Measurements from ENCODE around the gene OTOGL.
"Not testable (repeated sequence)": the region's sequence is repeated elsewhere in the genome, so short reads cannot be mapped to it uniquely, and the experiment has no call there.

The OTOGL gene

DNA sequence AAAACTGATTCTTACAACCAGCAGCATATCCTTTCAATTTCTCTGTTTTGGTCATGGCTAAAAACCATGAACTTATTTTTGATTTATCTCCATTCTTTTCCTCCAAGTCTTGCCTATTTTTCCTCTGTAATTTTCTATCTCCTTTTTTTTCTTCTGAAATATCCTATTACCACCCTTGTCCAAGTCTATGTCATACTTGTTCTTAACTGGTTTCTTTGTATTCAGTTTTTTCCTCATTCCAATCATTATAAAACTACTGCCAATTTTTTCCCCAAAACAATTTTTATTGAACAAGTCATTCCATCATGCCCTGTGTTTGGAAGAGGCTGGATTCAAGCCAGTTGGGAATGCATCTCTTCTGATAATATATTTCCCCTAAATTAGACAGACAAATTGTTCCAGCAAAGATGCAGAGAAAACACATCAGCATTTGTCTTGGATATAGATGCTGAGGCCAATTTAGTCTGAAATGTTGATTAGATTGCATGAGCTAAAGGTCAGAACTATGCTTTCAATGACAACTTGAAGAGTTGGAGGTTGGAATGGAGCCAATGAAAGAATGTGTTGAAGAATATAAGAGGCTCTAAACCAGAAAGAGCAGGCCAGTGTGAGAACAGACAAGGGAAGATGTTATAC lies 30.7 kb downstream of the OTOGL start:
- in situ Hi-C loops (cut with MboI; ENCODE audit: low sequenced_read_pairs) = no loop called here

DNA sequence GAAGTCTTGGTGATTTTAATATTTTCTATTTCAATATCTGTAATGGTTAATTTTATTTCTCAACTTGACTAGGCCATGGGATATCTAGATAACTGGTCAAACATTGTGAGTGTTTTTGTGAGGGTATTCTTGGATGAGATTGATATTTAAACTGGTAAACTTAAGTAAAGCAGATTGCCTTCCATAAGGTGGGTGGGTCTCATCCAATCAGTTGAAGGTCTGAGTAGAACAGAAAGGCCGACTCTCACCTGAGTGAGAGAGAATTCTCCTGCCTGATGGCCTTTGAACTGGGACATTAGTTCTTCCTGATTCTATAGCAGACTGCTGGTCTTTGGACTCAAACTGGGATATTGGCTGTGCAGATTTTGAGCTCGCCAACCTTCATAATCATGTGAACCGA lies 36.3 kb downstream of the OTOGL start:
- in situ Hi-C loops (cut with MboI; ENCODE audit: low sequenced_read_pairs) = no loop called here

DNA sequence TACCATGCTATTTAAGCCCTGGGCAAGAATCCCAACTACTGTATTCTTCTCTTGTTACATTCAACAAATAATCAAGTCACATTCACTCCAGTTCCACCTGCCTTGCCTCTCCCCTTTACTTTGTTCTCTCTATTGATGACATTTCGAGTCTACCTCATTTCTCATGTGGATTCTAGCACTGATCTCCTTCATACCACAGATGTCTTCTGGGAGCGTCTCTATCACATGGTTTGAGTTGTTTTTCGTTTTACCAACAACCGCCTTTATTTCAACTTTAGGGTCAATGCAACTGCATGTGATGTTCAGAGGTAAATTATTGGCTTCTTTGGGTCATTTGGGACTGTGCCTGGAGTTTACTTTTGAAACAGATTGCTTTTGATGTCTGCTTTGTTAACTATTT lies 40.7 kb downstream of the OTOGL start:
- in situ Hi-C loops (cut with MboI; ENCODE audit: low sequenced_read_pairs) = no loop called here

DNA sequence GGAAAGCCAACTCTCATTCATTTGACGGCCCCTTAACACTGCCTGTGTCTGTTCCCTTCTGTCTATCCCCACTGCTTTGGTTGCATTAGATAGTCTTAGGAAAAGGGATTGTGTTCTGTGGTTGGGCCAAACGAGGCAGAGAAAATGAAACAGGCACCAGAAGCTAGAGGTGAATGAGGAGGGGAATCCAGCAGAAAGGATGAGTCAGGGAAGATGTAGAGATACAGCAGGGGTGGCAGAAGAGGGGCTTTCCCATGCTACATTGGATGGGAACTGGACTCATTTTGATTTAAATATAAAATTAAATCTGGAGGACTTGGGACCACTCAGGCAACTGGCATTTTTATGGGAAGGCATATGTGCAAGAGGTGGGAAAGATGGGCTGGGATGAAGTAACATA lies 43.3 kb downstream of the OTOGL start:
- in situ Hi-C loops (cut with MboI; ENCODE audit: low sequenced_read_pairs) = no loop called here

DNA sequence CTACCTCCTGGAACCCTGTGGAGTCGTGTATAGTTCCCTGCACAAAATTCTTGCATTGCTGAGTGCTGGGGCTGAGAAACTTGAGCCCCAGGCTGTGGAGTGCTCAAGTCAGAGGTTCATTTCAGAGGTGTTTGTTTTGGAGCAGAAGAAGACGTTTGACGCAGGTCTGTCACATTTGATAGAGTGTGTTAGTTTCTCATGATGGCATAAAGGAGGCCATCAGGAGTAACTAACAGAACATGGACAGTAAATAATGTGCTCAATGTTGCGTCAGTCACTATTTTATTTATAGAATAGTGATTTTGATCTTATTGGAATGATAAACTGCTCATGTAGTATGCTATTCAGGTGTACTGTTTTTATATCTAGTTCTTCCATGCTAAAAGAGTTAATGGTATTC lies 44.2 kb downstream of the OTOGL start:
- in situ Hi-C loops (cut with MboI; ENCODE audit: low sequenced_read_pairs) = no loop called here

DNA sequence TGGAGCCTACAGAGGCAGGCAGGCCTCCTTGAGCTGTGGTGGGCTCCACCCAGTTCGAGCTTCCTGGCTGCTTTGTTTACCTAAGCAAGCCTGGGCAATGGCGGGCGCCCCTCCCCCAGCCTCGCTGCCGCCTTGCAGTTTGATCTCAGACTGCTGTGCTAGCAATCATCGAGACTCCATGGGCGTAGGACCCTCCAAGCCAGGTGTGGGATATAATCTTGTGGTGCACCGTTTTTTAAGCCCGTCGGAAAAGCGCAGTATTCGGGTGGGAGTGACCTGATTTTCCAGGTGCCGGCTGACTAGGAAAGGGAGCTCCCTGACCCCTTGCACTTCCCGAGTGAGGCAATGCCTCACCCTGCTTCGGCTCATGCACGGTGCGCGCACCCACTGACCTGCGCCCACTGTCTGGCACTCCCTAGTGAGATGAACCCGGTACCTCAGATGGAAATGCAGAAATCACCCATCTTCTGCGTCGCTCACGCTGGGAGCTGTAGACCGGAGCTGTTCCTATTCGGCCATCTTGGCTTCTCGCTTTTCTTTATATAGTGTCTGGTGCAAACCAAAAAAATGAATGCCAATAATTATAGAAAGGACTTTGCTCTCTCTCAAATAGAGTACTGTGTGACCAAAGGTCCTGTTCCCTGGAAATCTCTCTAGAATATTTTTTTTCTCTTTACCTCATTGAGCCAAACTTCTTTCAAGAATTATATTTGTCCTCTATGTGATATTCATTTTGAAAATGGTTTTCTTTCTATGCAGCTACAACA lies 50.4 kb downstream of the OTOGL start:
- in situ Hi-C loops (cut with MboI; ENCODE audit: low sequenced_read_pairs) = not testable (repeated sequence)

DNA sequence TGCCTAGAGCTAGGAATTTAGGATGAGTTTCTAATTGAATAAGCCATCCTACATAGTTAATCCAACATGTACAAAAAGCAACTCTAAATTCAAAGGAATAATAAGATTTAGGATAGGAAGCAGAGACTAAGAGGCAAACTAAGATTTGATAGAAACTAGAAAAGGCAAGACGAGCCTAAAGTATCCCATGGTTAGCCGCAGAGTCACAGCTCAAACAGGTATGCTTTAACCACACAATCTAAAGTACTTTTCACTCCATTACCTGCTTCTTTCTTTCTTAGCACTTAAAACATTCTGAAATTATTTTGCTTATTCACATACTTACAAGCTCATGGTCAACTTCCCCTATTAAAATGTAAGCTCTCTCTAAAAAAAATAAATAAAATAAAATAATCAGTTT lies 51.8 kb downstream of the OTOGL start:
- in situ Hi-C loops (cut with MboI; ENCODE audit: low sequenced_read_pairs) = no loop called here

DNA sequence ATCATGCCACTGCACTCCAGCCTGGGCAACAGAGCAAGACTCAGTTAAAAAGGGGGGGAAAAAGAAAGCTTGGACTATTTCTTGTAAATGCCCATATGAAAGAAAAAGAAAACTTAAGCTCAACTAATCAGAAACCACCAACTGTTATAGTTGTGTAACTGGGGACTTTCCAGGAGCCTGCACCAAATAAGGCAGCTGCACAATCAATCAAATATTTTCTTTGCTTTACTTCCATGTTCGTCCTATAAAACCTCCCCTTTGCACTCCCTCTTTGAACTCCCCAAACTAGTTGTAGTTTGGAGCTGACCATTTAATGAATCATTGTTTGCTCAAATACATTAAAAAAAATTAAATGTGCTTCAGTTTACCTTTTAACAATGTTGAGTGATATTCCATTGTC lies 54.9 kb downstream of the OTOGL start:
- in situ Hi-C loops (cut with MboI; ENCODE audit: low sequenced_read_pairs) = no loop called here

DNA sequence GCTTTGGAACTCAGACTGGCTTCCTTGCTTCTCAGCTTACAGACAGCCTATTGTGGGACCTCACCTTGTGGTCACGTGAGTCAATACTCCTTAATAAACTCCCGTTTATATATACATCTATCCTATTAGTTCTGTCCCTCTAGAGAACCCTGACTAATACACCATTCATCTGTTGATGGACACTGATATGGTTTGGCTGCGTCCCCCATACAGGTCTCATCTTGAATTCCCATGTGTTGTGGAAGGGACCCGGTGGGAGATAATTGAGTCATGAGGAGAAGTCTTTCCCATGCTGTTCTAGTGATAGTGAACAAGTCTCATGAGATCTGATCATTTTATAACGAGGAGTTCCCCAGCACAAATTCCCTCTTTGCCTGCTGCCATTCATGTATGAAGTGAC lies 57.0 kb downstream of the OTOGL start:
- in situ Hi-C loops (cut with MboI; ENCODE audit: low sequenced_read_pairs) = no loop called here

DNA sequence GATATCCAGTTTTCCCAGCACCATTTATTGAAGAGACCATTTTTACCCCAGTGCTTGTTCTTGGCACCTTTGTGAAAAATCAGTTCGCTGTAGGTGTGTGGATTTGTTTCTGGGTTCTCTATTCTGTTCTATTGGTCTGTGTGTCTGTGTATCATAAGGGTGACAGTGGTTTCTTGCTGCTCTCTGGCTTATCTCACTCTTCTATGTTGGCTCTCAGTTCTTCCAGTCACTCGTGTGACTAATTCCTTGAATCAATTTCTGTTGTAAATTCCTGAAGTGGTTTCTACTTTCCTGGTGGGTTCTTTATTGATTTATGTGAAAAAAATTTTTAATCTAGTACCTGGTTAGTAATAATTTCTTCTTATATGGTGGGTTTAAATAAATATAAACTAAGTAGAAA lies 58.3 kb downstream of the OTOGL start:
- in situ Hi-C loops (cut with MboI; ENCODE audit: low sequenced_read_pairs) = no loop called here

DNA sequence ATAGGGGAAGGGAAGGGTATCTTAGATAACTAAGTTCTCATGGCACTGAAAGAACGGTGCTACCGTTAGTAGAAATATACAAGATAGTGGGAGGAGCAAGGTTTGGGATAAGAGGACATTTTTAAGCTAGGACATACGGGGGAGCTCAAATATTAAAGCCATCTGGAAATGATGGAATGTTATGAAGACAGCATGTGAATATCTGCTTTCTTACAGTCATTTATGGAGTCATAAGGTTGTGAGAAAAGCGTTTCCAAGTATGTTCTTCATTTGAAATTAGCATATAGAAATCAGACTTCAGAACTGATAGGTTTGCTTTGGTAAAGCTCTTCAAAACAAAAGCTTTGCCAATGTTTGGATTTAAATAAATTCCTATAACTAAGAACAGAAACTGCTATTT lies 62.3 kb downstream of the OTOGL start:
- in situ Hi-C loops (cut with MboI; ENCODE audit: low sequenced_read_pairs) = no loop called here

DNA sequence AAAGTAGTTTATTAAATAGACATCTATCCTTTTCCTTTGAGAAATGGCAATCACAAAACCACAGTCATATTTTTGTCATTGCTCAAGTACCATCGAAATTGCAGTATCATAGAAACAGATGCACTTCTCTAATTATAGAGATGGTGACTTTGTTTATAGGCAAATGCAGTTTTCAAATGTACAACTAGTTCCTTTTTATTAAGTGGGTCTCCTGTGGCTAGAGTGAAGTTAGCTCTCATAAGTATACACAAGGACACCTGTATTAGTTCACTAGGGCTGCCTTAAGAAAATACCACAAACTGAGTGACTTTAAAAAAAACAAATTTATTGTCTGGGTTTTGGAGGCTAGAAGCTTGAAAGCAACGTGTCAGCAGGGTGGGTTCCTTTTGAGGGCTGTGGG lies 62.8 kb downstream of the OTOGL start:
- in situ Hi-C loops (cut with MboI; ENCODE audit: low sequenced_read_pairs) = no loop called here

DNA sequence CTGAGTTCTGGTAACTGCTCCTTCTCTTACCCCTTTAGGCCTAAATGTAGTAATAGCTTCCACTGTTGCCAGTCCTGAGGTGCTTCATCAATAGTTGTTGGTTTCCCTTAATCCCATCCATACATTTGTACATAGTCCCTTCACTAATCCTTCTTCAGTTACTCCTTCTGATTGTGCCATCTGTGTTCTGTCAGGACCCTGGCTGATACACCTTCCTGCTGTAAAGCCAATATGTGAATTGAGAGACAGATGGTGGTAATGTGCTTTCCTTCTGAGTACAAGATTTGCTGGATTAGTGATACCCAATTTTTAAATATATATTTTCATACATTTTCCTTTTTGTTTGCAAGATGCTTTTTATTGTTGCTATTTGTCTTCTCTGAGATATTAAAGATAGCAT lies 66.4 kb downstream of the OTOGL start:
- in situ Hi-C loops (cut with MboI; ENCODE audit: low sequenced_read_pairs) = no loop called here

DNA sequence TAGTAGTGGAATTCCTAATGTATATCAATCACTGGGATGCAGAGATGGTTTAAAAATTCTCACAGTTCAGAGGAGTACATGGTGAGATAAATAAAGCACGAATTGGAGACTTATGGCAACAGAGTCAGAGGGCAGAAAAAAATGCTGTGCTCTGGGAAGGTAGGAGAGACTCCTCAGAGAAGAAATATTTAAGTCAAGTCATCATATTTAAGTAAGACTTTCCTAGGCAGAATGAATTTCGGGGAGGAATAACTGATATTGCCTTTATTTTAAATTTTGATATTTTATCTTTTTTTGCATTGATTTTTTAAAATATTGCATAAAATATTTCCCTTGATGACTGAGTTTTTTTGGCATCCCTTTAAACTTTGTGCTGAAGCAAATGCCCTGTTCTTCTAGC lies 67.4 kb downstream of the OTOGL start:
- in situ Hi-C loops (cut with MboI; ENCODE audit: low sequenced_read_pairs) = no loop called here

DNA sequence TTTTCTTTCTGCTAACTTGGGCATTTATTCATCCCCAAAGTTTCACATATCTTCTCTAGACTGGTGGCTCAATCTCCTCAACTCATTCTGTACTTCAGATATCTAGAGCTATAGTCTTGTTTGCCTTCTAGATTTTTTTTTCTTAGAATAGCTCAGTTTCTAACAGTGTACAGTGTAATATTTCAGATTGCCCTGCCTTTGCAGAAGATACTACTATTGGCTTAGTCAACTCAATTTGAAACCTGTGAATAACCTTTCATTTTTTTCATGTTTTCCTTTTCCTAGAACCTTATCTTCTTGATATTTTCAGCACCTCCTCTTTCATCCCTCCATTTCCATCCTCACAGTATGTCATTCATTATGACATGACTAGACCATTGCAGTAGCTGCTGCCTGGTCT lies 69.6 kb downstream of the OTOGL start:
- in situ Hi-C loops (cut with MboI; ENCODE audit: low sequenced_read_pairs) = no loop called here

DNA sequence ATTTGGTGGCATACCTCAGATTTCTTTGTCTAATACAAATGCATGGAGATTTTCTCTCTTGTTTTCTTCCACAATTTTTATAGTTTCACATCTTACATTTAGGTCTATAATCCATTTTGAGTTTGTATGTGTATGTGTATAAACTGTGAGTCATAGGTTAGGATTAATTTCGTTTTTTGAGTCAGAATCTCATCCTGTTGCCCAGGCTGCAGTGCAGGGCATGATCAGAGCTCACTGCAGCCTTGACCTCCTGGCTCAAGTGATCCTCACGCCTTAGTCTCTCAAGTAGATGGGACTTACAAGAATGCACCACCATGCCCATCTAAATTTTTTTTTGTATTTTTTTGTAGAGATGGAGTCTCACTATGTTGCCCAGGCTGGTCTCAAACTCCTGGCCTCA lies 71.6 kb downstream of the OTOGL start:
- in situ Hi-C loops (cut with MboI; ENCODE audit: low sequenced_read_pairs) = no loop called here

DNA sequence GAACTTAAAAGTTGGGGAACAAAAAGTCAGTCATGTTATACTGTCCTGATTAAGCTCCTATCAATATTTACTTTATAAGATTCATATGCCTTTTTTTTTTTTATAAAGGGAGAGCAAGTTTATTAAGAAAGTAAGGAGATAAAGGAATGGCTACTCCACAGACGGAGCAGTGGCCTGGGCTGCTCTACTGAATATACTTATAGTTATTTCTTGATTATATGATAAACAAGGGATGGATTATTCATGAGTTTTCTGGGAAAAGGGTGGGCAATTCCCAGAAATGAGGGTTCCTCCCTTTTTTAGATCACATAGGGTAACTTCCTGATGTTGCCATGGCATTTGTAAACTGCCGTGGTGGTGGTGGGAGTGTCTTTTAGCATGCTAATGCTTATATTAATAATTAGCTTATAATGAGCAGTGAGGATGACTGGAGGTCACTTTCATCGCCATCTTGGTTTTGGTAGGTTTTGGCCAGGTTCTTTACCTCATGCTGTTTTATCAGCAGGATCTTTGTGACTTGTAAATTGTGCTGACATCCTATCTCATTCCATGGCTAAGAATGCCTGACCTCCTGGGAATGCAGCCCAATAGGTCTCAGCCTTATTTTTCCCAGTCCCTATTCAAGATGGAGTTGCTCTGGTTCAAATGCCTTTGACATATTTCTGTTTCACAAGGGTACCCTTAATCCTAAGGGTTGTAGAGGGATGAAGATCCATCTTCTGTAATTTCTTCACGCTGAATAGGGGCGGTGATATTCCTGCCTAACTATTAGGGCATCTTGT lies 73.9 kb downstream of the OTOGL start:
- in situ Hi-C loops (cut with MboI; ENCODE audit: low sequenced_read_pairs) = no loop called here

DNA sequence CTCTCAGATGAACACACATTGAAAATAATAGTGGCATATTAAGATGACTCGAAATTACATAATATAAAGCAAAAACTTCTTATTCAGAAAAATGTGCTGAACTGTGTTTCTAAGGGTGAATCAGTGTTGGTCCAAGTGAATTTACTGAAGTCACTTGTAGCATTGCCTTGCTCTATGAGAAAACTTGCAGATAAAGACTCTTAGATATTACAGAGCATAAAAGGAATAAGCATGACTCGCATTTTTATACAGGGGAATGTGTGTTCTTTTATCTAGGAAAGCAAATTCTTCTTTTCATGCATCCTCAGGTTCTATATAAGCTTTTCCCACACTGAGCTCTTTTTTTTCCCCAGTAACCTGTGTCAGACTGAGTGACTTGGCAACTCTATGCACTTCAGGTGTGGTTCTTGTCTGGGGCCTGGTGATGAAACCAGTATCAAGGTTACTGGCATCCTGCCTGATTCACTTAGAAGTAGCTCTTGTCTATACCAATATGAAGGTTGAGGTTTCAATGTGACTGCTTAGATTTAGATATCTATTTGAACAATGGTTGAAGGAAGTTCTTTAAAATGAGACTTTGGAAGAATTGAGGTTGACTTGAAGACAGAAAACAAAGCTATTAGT lies 76.1 kb downstream of the OTOGL start:
- in situ Hi-C loops (cut with MboI; ENCODE audit: low sequenced_read_pairs) = no loop called here

DNA sequence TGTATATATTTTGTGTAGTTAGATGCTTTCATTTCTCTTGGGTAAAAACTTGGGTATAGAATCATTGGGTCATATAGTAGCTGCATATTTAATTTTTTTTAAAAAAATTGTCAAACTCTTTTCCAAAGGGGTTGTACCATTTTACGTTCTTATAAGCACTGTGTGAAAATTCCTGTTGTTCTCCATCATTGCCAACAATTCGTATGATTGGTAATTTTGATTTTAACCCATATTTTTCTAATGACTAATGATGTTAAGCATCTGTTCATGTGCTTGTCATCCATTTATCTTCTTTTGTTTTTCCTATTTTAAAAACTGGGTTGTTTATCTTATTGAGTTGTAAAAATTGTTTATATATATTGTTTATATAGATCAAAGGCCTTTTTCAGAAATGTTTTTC lies 77.4 kb downstream of the OTOGL start:
- in situ Hi-C loops (cut with MboI; ENCODE audit: low sequenced_read_pairs) = no loop called here

DNA sequence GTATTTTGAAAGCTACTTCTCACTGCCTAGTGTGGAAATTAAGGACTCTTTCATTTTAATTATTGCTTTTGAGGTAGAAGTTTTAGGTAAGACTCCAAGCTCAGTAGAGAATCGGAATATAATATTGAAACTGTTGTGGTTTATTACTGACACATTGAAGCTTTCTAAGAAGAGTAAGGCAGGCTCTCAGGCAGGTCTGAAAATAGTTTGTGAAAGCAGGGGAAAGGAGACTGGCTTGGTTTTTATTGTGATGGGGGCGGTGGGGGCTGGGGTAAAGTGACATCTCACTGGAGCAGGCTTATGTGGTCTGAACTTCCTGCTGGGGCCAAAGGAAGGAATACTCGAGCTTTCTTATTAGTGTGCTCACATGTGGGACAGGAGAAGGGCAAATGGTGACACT lies 79.5 kb downstream of the OTOGL start:
- in situ Hi-C loops (cut with MboI; ENCODE audit: low sequenced_read_pairs) = no loop called here

DNA sequence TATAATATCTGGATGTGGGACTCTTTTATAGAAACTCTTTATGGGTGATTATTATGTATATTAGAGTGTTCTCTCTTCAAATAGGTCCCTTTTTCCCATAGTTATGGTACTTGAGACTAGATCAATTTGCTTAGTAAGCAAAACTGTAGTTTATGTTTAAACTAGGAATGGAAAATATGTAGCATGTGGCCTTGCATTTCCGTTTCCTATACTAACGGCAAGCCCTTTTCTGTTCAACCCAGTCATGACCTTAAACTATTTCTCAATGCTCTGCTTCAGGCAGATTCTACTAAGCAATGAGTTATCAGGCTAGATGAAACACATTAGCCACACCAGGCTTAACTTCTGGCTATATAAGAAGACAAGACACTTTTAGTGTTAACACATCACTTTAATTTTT lies 84.6 kb downstream of the OTOGL start:
- in situ Hi-C loops (cut with MboI; ENCODE audit: low sequenced_read_pairs) = no loop called here

DNA sequence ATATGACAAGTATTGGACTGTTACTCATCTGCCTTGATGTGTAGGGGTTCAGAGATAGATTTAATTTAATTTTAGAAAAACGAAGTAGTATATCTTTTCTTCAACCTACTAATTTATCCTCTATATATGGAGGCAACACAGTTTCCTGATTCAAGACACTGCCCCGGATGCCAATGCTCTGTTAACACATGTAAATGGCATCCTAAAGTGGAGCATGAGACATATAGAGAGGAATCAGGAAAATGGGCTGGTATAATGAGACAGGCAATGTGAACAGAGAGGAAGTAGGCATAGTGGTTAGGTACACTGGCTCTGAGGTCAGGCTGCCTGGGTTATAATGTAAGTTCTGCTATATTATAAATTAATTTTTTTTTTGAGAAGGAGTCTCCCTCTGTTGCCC lies 85.6 kb downstream of the OTOGL start:
- in situ Hi-C loops (cut with MboI; ENCODE audit: low sequenced_read_pairs) = no loop called here

Measured in HL-60/S4 (cell line).